GM18499 (cell line): ENCODE data around the gene SLC6A6.

ENCODE experiments used
- ATAC-seq: cut with Tn5 transposase; IDR thresholded peaks from one replicate; pipeline ENCODE4 v1.9.1; 2021; ENCODE audit warnings: moderate number of reproducible peaks; ENCODE audit not compliant: insufficient read depth, unreplicated experiment

SLC6A6 gene

DNA sequence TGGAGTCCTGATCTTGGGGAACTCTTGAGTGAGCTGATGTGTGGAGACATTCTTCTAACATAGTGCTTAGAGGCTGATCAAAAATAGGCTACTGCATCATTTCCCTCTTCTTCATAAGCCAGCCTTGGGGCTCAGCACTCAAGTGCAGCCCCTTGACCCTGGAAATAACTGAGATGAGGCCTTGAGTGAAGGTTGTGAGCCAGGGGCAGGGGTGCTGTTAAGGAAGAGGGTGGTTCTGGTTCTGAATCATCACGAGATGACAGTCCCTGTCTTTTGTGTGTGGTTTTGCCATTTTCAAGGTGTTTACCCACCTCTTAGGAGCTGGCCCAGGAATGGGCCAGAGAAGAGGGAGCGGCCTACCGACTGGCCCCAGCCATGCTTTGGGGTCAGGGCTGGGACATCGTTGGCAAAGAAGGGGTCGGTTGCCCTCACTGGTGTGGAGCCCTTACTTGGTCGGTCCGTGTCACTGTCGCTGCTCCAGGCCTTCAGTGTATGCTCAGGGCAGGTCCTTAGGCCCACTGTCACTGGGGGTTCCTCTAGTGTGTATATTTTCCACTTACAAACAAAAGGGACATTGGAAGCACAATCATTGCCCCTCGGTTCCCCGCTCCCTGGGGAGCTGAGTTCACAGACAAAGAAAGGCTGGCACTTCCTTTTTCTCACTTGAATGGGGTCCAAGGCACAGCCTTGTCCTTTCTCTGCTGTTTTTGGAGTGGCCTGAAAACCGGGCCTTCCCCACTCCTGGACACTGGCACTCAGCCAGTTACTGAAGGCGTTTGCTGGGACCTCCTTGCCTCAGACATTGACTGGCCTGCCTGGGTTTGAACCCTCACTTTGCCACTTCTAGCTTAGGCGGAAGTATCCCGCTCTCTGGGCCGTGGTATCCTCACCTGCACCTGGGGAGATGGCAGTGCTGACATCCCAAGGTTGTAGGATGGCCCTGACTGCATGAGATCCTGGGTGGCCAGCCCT, 46.6 kb downstream of the SLC6A6 start:
- no peak for ATAC-seq

- ATAC-seq = no peak
Measured at GRCh38 chr3:14450506-14450905, 48.1 kb downstream of the SLC6A6 start.

DNA sequence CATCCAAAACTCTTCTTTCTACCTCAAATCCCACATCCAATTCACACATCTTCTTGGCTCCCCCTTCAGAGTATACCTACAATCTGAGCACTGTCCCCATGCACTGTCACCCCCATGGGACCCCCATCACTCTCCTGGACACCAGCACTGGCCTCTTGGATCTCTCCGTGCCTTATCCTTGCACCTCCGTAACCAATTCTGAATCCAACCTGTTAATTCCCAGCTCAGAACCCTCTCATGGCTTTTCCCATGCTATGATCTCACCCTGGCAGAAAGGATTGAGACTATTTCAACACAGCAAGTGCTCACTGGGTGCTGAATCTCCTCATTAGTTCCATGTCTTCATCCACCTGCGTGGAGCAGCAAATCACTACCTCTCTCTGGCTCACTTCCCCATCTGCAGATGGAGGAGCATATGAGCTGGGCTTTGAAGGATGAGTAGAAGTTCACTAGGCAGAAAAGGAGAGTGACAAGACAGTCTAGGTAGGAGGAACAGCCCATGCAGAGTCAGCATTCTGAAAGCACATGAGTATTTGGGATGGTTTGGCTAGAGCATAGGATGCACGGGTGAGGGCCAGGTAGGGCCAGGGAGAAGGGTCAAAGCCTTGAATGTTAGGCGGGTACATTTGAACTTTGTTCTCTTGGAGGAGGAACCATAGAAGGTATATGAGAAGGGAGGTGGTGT, 48.7 kb downstream of the SLC6A6 start:
- ATAC-seq = no peak

DNA sequence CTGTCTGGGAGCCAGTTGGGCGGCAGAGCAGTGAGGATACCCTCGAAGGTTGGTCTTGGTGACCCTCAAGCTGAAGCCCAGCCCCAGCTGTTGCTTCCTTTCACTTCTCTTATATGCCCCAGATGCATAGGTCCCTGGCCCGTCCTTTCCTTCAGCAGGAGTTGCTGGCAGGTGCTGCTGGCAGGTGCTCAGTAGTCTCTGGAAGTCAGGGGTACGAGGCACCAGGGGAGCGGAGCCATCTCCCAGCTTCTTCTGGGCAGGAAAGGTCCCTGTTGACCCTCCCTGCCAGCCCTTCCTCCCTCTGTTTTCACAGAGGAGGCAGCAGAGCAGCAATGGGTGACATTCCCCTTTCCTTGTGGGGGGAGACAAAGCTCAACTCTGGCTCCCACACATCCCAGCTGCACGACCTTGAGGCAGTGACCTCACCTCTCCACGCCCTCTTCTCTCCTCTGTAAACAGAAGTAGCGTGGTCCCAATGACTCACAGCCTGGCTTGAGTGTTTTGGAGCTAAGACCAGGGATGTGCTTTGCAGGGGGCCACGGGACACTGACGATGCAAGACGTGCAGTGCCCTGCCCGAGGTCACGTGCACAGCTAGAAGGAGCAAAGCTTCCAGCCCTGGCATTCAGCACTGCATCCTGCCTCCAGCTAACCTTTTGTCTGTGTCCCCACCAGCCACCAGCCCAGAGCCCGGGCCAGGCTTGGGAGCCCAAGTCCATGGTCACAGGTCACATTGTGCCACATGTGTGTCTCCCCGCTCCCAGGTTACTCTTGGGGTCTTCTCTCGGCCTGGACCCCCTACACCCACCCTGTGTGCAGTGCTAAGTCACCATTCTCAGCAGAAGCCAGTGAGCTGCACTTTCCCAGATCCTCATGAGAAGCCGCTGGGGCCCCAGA, 49.7 kb downstream of the SLC6A6 start:
- ATAC-seq = no peak

GRCh38 chr3:14452740-14453710, 50.6 kb downstream of the SLC6A6 start:
- ATAC-seq = no peak

DNA sequence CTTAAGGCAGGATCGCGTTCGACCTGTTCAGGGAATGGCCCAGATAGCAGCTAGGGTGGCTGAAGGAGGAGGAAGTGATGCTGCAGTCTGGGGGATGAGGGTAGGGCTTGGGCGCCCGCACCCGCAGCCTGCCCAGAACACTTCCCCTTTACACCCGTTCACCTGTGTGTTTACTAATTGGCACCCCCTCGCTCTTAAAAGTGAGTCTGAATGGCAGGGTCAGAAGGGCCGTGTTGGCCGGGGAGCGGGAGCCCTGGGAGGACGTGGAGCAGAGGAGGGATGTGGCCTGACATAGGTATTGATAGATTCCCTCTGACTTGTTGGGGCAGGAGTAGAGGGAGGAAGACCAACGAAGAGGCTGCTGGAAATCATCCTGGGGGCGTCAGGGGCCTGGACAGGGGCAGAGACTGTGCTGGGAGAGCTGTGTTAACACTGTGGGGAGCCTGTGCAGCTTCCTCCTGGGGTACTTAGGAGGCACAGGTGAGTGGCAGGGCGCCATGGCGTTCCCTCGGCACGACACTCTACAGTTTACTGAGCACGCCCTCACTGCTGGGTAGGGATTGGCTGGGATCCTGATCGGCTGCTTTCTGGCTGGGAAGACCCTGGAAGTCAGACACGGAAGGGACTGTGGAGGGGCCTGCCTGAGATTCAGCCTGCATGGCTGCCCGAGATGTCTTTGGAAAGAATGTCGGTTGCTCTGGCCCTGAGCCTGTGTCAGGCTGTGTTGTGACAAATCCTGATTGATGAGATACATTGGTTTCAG, 51.7 kb downstream of the SLC6A6 start:
- ATAC-seq = no peak

GRCh38 chr3:14454639-14455310, 52.4 kb downstream of the SLC6A6 start:
- no peak for ATAC-seq

GRCh38 chr3:14455571-14456317, 53.3 kb downstream of the SLC6A6 start:
- ATAC-seq = no peak

DNA sequence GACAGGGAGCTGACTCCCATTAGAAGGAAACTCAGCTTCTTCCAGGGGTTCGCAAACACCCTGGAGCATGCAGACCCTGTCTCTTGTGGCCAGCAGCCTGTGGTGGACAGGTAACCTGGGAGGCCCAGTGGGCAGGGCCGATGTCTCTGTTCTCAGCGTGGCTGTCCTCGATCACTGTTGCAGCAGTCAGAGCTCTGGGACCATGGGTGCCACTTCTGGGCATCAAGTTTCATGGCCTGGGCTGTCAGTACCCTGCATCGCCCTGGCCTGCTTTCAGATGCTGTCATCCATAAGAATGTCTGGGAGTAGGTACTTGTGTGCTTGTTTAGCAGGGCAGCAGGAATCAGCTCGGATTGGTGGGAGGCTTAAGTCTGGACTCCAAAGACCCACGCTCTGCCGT, 54.4 kb downstream of the SLC6A6 start:
- ATAC-seq = no peak

- ATAC-seq = no peak
Measured at GRCh38 chr3:14457481-14457880, 55.1 kb downstream of the SLC6A6 start.

- ATAC-seq = no peak
Measured at GRCh38 chr3:14457999-14458398, 55.6 kb downstream of the SLC6A6 start.

- no peak for ATAC-seq
Measured at GRCh38 chr3:14458434-14459275, 56.2 kb downstream of the SLC6A6 start.

DNA sequence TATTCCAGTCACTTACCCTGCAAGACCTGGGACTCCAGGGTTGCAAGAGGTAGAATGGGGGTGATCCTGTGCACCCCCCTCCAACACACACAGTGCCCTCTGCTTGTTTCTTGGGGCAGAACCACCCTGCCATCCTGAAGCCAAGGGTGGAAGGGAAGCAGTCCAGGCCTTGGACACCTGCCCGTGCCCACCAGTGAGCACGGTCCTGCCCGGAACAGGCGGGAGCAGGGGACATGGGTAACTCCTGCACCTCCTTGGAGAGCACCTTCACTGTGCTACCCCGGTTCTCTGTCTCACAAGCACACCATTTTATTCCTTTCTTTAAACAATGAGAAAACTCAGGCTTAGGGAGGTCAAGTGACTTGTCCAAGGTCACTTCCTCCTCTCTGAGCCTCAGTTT, 57.0 kb downstream of the SLC6A6 start:
- no peak for ATAC-seq

DNA sequence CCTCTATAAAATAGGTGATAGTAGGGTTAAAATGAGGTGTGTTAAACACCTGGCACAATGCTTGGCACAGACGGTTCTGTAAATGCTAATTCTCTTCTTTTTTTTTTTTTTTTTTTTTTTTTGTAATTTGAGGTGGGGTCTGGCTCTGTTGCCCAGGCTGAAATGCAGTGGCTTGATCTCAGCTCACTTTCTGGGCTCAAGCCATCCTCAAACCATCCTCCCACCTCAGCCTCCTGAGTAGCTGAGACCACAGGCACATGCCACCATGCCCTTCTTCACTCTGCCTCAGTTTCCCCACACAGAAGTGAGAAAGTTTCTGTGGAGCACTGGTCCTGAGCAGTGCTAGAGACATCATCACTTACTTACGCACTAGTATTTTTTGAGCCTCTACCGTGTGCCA, 57.4 kb downstream of the SLC6A6 start:
- ATAC-seq = no peak

- ATAC-seq = no peak
Measured at GRCh38 chr3:14460342-14461005, 58.1 kb downstream of the SLC6A6 start.
